ENCODE measurements around the gene AGRP.

DNA sequence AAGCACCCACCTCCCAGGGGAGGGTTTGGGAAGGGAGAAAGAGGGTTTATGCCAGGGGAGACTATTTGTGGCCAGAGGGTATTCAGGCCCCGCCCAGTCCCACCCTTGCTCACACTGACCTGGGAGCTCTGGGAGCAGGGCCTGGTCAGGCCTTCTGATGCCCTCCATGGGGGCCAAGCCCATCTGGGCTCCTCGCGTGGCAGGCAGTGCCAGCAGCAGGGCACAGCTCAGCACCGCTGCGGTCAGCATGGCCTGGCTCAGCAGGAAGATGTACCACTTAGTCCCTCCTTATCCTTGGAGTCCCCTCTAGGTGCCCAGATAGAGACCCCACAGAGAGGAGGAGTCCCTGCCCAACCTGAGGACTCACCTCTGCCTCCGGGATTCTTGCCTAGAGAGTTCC, at the start of gene AGRP:
- no peak for TF ChIP-seq POLR2A (IDR thresholded peaks at IDR 0.05; ENCODE audit: low read depth, low read length)
- no peak for TF ChIP-seq POLR2AphosphoS5 (IDR thresholded peaks at IDR 0.05; ENCODE audit: low read depth, low read length)
- no peak for TF ChIP-seq TAF1 (IDR thresholded peaks at IDR 0.05; ENCODE audit: borderline replicate concordance, low read depth, low read length)
